H1 (cell line): Measurements from ENCODE around the gene ELFN2. TPM values are rescaled to one million over a fixed set of nuclear protein-coding genes. Genes with fewer than 3 reads are reported as not detected.

Source experiments
- CTCF ChIA-PET: fragments of 300-600 bp; sonication (Branson Sonifier 250); formaldehyde crosslinking; loops from one replicate; lab custom pipeline; 2021; ENCODE audit not compliant: partially characterized antibody; lab: Charles Lee
- POLR2A ChIA-PET: fragments of 300-600 bp; sonication (Branson Sonifier 250); formaldehyde crosslinking; loops from one replicate; lab custom pipeline; 2021; ENCODE audit warnings: inconsistent platforms; ENCODE audit not compliant: partially characterized antibody; lab: Charles Lee
- DNase-seq, 2 experiments: peaks; one replicate each; pipeline versions ENCODE4 v3.0.0 to v3.0.0-alpha.2; 2010 to 2022; ENCODE audit warnings: low spot score in 2 of 2, low read depth in 1 of 2, mixed read lengths in 1 of 2
- FAIRE-seq: peaks from 2 replicates; lab custom pipeline; 2011; peaks lifted over from hg19 to GRCh38; lab: Jason Lieb, UNC
- H2AFZ ChIP-seq: 2 replicates; pipeline ENCODE4 v1.8.1; 2012; ENCODE audit warnings: low read length, inconsistent platforms
- H2AK5ac ChIP-seq: 2 replicates; pipeline ENCODE4 v1.6.1; 2013; ENCODE audit warnings: low read depth, low read length
- H2BK120ac ChIP-seq: replicated peaks from 2 replicates; pipeline ENCODE3; 2013; ENCODE audit warnings: low read depth, low read length, inconsistent platforms
- H2BK12ac ChIP-seq: 2 replicates; pipeline ENCODE4 v1.6.1; 2013; ENCODE audit warnings: low read depth, low read length
- H2BK15ac ChIP-seq: 2 replicates; pipeline ENCODE4 v1.6.1; 2013; ENCODE audit warnings: low read length
- H2BK20ac ChIP-seq: 2 replicates; pipeline ENCODE4 v1.6.1; 2013; ENCODE audit warnings: low read length
- H2BK5ac ChIP-seq: 2 replicates; pipeline ENCODE4 v1.6.1; 2013; ENCODE audit warnings: low read depth, low read length
- H3K14ac ChIP-seq: 2 replicates; pipeline ENCODE4 v1.6.1; 2013; ENCODE audit warnings: inconsistent platforms; ENCODE audit not compliant: insufficient read length
- H3K18ac ChIP-seq: 2 replicates; pipeline ENCODE4 v1.6.1; 2013; ENCODE audit warnings: low read length; ENCODE audit errors: extremely low read depth
- H3K23ac ChIP-seq: 2 replicates; pipeline ENCODE4 v1.6.1; 2013; ENCODE audit warnings: inconsistent platforms; ENCODE audit not compliant: insufficient read length
- H3K23me2 ChIP-seq: 2 replicates; pipeline ENCODE4 v1.6.1; 2013; ENCODE audit warnings: low read depth, low read length
- H3K27ac ChIP-seq: 2 replicates; pipeline ENCODE4 v1.6.1; 2011; ENCODE audit warnings: low read depth, low read length, inconsistent platforms
- H3K27me3 ChIP-seq, 4 experiments: replicated peaks in 1 of 4; 1 replicate in 1 of 4; 2 replicates in 3 of 4; pipeline versions ENCODE4 v1.6.1 to v1.8.1; 2011 to 2013; ENCODE audit warnings: low read length in 3 of 4, mild to moderate bottlenecking in 3 of 4, inconsistent platforms in 2 of 4, mixed read lengths in 2 of 4, moderate library complexity in 1 of 4; ENCODE audit not compliant: control insufficient read depth in 3 of 4, insufficient read depth in 3 of 4; ENCODE audit errors: extremely low read depth in 1 of 4
- H3K36me3 ChIP-seq, 4 experiments: 2 replicates each; pipeline versions ENCODE4 v1.6.1 to v1.8.1; 2011 to 2013; ENCODE audit warnings: mild to moderate bottlenecking in 4 of 4, low read length in 3 of 4, moderate library complexity in 2 of 4, control low read depth in 1 of 4, inconsistent platforms in 1 of 4; ENCODE audit not compliant: insufficient read depth in 4 of 4, control insufficient read depth in 2 of 4
- H3K4ac ChIP-seq: replicated peaks from 2 replicates; pipeline ENCODE3; 2013; ENCODE audit warnings: low read length, low read depth, mixed read lengths, inconsistent platforms; ENCODE audit not compliant: insufficient read length
- H3K4me1 ChIP-seq, 4 experiments: replicated peaks in 1 of 4; 1 replicate in 1 of 4; 2 replicates in 3 of 4; pipeline versions ENCODE4 v1.6.1 to v1.8.1; 2011 to 2013; ENCODE audit warnings: low read length in 3 of 4, inconsistent platforms in 2 of 4, mixed read lengths in 1 of 4; ENCODE audit not compliant: insufficient read depth in 4 of 4, control insufficient read depth in 3 of 4
- H3K4me2 ChIP-seq, 2 experiments: 2 replicates each; pipeline versions ENCODE4 v1.6.1 to v1.8.1; 2011 to 2013; ENCODE audit warnings: low read depth in 2 of 2, low read length in 2 of 2, control low read depth in 1 of 2, inconsistent platforms in 1 of 2, mild to moderate bottlenecking in 1 of 2; ENCODE audit not compliant: insufficient read depth in 1 of 2
- H3K4me3 ChIP-seq, 4 experiments: fragments of 200-600, 300-600 bp in 1 of 4; sonication (generic), shearing (Covaris generic), sonication (Bioruptor Twin) in 1 of 4; 2 replicates each; pipeline versions ENCODE4 v1.5.1 to v1.8.1; 2011 to 2016; ENCODE audit warnings: low read length in 4 of 4, low read depth in 3 of 4, control low read depth in 2 of 4, inconsistent platforms in 2 of 4, mild to moderate bottlenecking in 2 of 4, mixed read lengths in 1 of 4, moderate library complexity in 1 of 4; ENCODE audit not compliant: insufficient read depth in 2 of 4; ENCODE audit errors: extremely low read depth in 1 of 4
- H3K56ac ChIP-seq: replicated peaks from 2 replicates; pipeline ENCODE3; 2013; ENCODE audit warnings: low read depth, mild to moderate bottlenecking, mixed read lengths, low read length, inconsistent platforms; ENCODE audit not compliant: insufficient read length
- H3K79me1 ChIP-seq: 2 replicates; pipeline ENCODE4 v1.6.1; 2013; ENCODE audit warnings: low read depth, low read length, control low read depth
- H3K79me2 ChIP-seq, 2 experiments: 2 replicates each; pipeline versions ENCODE4 v1.6.1 to v1.8.1; 2012 to 2013; ENCODE audit warnings: low read length in 2 of 2, mild to moderate bottlenecking in 2 of 2, inconsistent platforms in 1 of 2; ENCODE audit not compliant: insufficient read depth in 2 of 2, control insufficient read depth in 1 of 2
- H3K9ac ChIP-seq, 4 experiments: replicated peaks in 1 of 4; 1 replicate in 1 of 4; 2 replicates in 3 of 4; pipeline versions ENCODE4 v1.6.1 to v1.8.1; 2011 to 2013; ENCODE audit warnings: low read depth in 3 of 4, low read length in 3 of 4, control low read depth in 2 of 4, mild to moderate bottlenecking in 2 of 4, moderate library complexity in 2 of 4, inconsistent platforms in 1 of 4; ENCODE audit errors: extremely low read depth in 1 of 4
- H3K9me3 ChIP-seq, 2 experiments: 2 replicates each; pipeline versions ENCODE4 v1.6.1 to v1.8.1; 2012 to 2013; ENCODE audit warnings: mild to moderate bottlenecking in 2 of 2, moderate library complexity in 2 of 2, control low read depth in 1 of 2, inconsistent platforms in 1 of 2, low read depth in 1 of 2, low read length in 1 of 2, mixed read lengths in 1 of 2; ENCODE audit not compliant: insufficient read depth in 2 of 2
- H4K20me1 ChIP-seq, 2 experiments: replicated peaks in 1 of 2; 2 replicates each; pipeline versions ENCODE3 to v1.8.1; 2011 to 2013; ENCODE audit warnings: inconsistent platforms in 2 of 2, low read length in 2 of 2, mild to moderate bottlenecking in 1 of 2; ENCODE audit not compliant: insufficient read depth in 2 of 2, control insufficient read depth in 1 of 2
- H4K5ac ChIP-seq: 2 replicates; pipeline ENCODE4 v1.6.1; 2013; ENCODE audit warnings: low read length, low read depth, mixed read lengths, inconsistent platforms; ENCODE audit not compliant: insufficient read length
- H4K8ac ChIP-seq: 2 replicates; pipeline ENCODE4 v1.8.0; 2013; ENCODE audit warnings: mild to moderate bottlenecking, moderate library complexity, low read length, inconsistent platforms; ENCODE audit not compliant: insufficient read depth; ENCODE audit errors: extremely low read depth
- H4K91ac ChIP-seq: replicated peaks from 2 replicates; pipeline ENCODE3; 2013; ENCODE audit warnings: low read length, mixed read lengths, inconsistent platforms; ENCODE audit not compliant: insufficient read length
- BACH1 ChIP-seq: IDR thresholded peaks from 2 replicates; pipeline ENCODE4 v1.6.1; 2012; ENCODE audit warnings: low read length, improper control_type of control experiment
- CREB1 ChIP-seq: IDR thresholded peaks from 2 replicates; pipeline ENCODE4 v1.6.1; 2012; ENCODE audit warnings: inconsistent platforms
- HDAC2 ChIP-seq, 2 experiments: fragments of 300-600 bp in 1 of 2; sonication (generic) in 1 of 2; IDR thresholded peaks; 2 replicates each; pipeline ENCODE4 v1.6.1; 2011 to 2012; ENCODE audit warnings: low read depth in 2 of 2, low read length in 2 of 2, mild to moderate bottlenecking in 2 of 2, moderate library complexity in 2 of 2, borderline replicate concordance in 1 of 2, inconsistent platforms in 1 of 2
- RAD21 ChIP-seq, 2 experiments: IDR thresholded peaks in 1 of 2; conservative IDR thresholded peaks in 1 of 2; 2 replicates each; pipeline ENCODE4 v1.6.1; 2011; ENCODE audit warnings: low read depth in 2 of 2, low read length in 2 of 2, improper control_type of control experiment in 1 of 2, inconsistent platforms in 1 of 2, mild to moderate bottlenecking in 1 of 2, moderate library complexity in 1 of 2
- TEAD4 ChIP-seq: IDR thresholded peaks from 2 replicates; pipeline ENCODE4 v1.6.1; 2012; ENCODE audit warnings: low read depth, low read length, inconsistent platforms, mixed read lengths
- WGBS, 2 experiments: shearing (Covaris generic) in 1 of 2; methylation state at CpG; one replicate each; pipeline versions ENCODE4 v1.1.6 to v1.1.7; 2013 to 2015; ENCODE audit warnings: low lambda C conversion rate in 2 of 2, mixed read lengths in 2 of 2, inconsistent platforms in 1 of 2, low coverage in 1 of 2, missing lambda C conversion rate in 1 of 2; ENCODE audit not compliant: insufficient replicate concordance in 2 of 2, insufficient coverage in 1 of 2, insufficient read length in 1 of 2; ENCODE audit errors: extremely low coverage in 1 of 2, missing lambda C conversion rate in 1 of 2; 5-methylcytosine and 5-hydroxymethylcytosine counted together
- polyA plus RNA-seq, 7 experiments: library from polyadenylated mRNA; depleted of rRNA in 3 of 7; stranded (reverse) in 5 of 7; unstranded in 2 of 7; fragments of >200 nt in 5 of 7; fragments of 200-250 nt in 2 of 7; gene quantifications; 1 replicate in 5 of 7; 2 replicates in 1 of 7; 4 replicates in 1 of 7; pipeline versions ENCODE4 v1.2.1 to v1.2.3, GENCODE V29; 2011 to 2013; ENCODE audit warnings: missing spikeins in 2 of 7, mixed read lengths in 2 of 7
- total RNA-seq: library from RNA; stranded (reverse); fragmentation: NEBNext Ultra II Directional; extraction: Animal tissue kit (Norgen Biotek cat#: 25700); gene quantifications from 2 replicates; pipeline ENCODE4 v1.2.1, GENCODE V29; 2021
- TF ChIP-seq, protein P1 (sequence below), 3 experiments: IDR thresholded peaks; 1 replicate in 2 of 3; 2 replicates in 1 of 3; pipeline versions ENCODE4 v1.5.1 to v1.6.1; 2011; ENCODE audit warnings: low read length in 3 of 3, mild to moderate bottlenecking in 3 of 3, inconsistent platforms in 2 of 3, low read depth in 1 of 3, moderate library complexity in 1 of 3; ENCODE audit not compliant: insufficient read depth in 1 of 3; ENCODE audit errors: control extremely low read depth in 1 of 3

Gene ELFN2
- total and polyA plus RNA-seq, 2 of the 8 experiments (the other 6 are each of a cell fraction or from before 2014, with no cell fraction given) = 0.63 to 0.88 TPM

DNA sequence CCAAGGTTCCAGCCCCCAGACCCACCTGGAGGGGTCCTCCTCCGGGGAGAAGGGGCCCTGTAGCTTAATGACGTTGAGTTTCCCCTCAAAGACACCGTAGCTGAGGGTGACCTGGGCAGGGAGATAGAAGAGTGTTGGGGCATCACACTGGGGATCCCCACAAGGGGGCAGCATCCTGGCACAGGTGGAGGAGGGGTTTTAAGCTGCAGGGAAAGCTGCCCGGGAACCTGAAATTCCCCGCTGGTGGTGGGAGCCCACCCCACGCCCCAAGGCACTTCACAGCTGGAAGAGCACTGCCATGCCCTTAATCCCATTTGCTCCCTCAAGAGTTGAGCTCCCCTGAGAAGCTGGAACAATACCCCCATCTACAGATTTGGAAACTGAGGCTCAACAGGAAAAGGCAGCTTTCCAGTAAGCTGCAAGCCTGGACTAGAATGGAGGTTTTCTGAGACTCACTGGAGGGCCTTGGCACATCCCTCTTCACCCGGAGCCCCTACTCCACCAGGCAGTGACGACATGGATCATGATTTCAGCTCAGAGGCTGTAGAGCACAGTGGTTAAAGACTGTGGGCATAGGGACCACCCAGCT lies 45.2 kb upstream of the ELFN2 start:
- H3K4ac ChIP-seq = peak overlapping the region; percentile 8
- no peak overlapping the region for H2BK12ac ChIP-seq
- H3K23ac ChIP-seq = no peak overlapping the region
- H2BK5ac ChIP-seq = no peak overlapping the region
- H3K9ac ChIP-seq = no peak overlapping the region
- H4K5ac ChIP-seq = no peak overlapping the region
- no peaks in the 10 kb centered on the region for H3K23me2 ChIP-seq
- no peaks in the 10 kb centered on the region; a peak in 1 of 8 replicates for H3K36me3 ChIP-seq
- H2BK15ac ChIP-seq = no peak overlapping the region
- H3K9me3 ChIP-seq = no peaks in the 10 kb centered on the region
- H3K4me3 ChIP-seq = no peak overlapping the region; a peak in 1 of 8 replicates
- H3K79me1 ChIP-seq = no peaks in the 10 kb centered on the region
- no peak overlapping the region for H4K8ac ChIP-seq
- DNase-seq = peak in 1 of 2 experiments; percentile 83
- H3K27me3 ChIP-seq = no peaks in the 10 kb centered on the region; a peak in 1 of 7 replicates
- H3K56ac ChIP-seq = no peak overlapping the region
- POLR2A ChIA-PET = interaction anchor here (1.2 to 1.8 kb wide), 2 partner anchors 9 to 13 kb away, joined by 4 to 6 read pairs; partner anchors contain the start of gene MFNG
- peaks cover 0 to 2% of the 10 kb centered on the region in 2 experiments for H4K20me1 ChIP-seq
- WGBS, 2 experiments = 46% methylated on average over 8 of the region's 8 CpGs; no CpG with 5 or more reads in 1 of the 2 experiments
- no peak overlapping the region for H3K18ac ChIP-seq
- H2BK120ac ChIP-seq = no peak overlapping the region
- no peaks in the 10 kb centered on the region; a peak in 3 of 7 replicates for H3K4me1 ChIP-seq
- no peak overlapping the region for H2AFZ ChIP-seq
- TF ChIP-seq CREB1 = 0 out of 2 replicates have a peak, but pooled peaks have one; percentile 19
- TF ChIP-seq, protein P1, sequence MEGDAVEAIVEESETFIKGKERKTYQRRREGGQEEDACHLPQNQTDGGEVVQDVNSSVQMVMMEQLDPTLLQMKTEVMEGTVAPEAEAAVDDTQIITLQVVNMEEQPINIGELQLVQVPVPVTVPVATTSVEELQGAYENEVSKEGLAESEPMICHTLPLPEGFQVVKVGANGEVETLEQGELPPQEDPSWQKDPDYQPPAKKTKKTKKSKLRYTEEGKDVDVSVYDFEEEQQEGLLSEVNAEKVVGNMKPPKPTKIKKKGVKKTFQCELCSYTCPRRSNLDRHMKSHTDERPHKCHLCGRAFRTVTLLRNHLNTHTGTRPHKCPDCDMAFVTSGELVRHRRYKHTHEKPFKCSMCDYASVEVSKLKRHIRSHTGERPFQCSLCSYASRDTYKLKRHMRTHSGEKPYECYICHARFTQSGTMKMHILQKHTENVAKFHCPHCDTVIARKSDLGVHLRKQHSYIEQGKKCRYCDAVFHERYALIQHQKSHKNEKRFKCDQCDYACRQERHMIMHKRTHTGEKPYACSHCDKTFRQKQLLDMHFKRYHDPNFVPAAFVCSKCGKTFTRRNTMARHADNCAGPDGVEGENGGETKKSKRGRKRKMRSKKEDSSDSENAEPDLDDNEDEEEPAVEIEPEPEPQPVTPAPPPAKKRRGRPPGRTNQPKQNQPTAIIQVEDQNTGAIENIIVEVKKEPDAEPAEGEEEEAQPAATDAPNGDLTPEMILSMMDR (IDR thresholded peaks at IDR 0.05; ENCODE audit: control extremely low read depth in 1 of 3, insufficient read depth in 1 of 3, low read depth in 1 of 3, low read length in 3 of 3) = peak; percentile 85 to 92 (median 89)
- TF ChIP-seq HDAC2 (IDR thresholded peaks at IDR 0.05; ENCODE audit: borderline replicate concordance in 1 of 2, low read depth in 2 of 2, low read length in 2 of 2) = 0 out of 4 replicates have a peak, but pooled peaks of 1 of the 2 experiments have one; percentile 24
- TF ChIP-seq TEAD4 = 0 out of 2 replicates have a peak, but pooled peaks have one; percentile 6
- TF ChIP-seq BACH1 = no peak
- peak; percentile 66 to 71 for TF ChIP-seq RAD21 (IDR thresholded peaks at IDR 0.05 in 1 of 2, conservative IDR thresholded peaks at IDR 0.05 in 1 of 2; ENCODE audit: low read depth in 2 of 2, low read length in 2 of 2)
- FAIRE-seq = peak; percentile 32
- H2AK5ac ChIP-seq = no peak overlapping the region
- no peak overlapping the region for H3K14ac ChIP-seq
- no peaks in the 10 kb centered on the region for H3K79me2 ChIP-seq
- H4K91ac ChIP-seq = no peak overlapping the region
- CTCF ChIA-PET = interaction anchor here (0.6 to 14.2 kb wide), 51 partner anchors 10 to 231 kb away, joined by 3 to 312 read pairs (median 4); partner anchors contain the start of genes LGALS2 and MFNG
- no peak overlapping the region for H3K27ac ChIP-seq
- no peak overlapping the region for H2BK20ac ChIP-seq
- H3K4me2 ChIP-seq = no peak overlapping the region
